Measurements from ENCODE around the gene MTCL1.

GRCh38 chr18:8785261-8785660 is 79.9 kb downstream of the MTCL1 start:
- TF ChIP-seq CTCF (conservative IDR thresholded peaks at IDR 0.05; ENCODE audit: low read length) = no peak
- no peak for TF ChIP-seq EZH2phosphoT487 (IDR thresholded peaks at IDR 0.05; ENCODE audit: borderline replicate concordance)

Data from Loucy (cell line).